GM12872 (cell line): ENCODE data around the gene POLR3E.

Source experiments
- CTCF ChIP-seq: IDR thresholded peaks from 3 replicates; pipeline ENCODE4 v1.5.1; 2011; ENCODE audit warnings: low read depth, mild to moderate bottlenecking, low read length, moderate library complexity; ENCODE audit not compliant: insufficient read depth

Gene POLR3E

DNA sequence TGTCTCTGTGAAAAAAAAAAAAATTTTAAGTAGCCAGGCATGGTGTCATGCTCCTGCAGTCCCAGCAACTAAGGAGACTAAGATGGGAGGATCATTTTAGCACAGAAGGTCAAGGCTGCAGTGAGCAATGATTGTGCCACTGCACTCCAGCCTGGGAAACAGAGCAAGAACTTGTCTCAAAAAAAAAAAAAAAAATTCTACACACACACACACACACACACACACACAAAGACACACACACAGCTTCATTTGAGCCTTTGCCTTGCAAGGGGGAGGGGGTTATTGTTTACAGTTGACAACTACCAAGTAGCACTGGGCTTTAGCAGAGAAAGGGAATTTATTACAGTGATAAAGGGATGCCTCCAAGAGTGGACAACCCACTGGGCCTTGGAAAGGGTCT lies 4.9 kb upstream of the POLR3E start:
- no peak for TF ChIP-seq CTCF

DNA sequence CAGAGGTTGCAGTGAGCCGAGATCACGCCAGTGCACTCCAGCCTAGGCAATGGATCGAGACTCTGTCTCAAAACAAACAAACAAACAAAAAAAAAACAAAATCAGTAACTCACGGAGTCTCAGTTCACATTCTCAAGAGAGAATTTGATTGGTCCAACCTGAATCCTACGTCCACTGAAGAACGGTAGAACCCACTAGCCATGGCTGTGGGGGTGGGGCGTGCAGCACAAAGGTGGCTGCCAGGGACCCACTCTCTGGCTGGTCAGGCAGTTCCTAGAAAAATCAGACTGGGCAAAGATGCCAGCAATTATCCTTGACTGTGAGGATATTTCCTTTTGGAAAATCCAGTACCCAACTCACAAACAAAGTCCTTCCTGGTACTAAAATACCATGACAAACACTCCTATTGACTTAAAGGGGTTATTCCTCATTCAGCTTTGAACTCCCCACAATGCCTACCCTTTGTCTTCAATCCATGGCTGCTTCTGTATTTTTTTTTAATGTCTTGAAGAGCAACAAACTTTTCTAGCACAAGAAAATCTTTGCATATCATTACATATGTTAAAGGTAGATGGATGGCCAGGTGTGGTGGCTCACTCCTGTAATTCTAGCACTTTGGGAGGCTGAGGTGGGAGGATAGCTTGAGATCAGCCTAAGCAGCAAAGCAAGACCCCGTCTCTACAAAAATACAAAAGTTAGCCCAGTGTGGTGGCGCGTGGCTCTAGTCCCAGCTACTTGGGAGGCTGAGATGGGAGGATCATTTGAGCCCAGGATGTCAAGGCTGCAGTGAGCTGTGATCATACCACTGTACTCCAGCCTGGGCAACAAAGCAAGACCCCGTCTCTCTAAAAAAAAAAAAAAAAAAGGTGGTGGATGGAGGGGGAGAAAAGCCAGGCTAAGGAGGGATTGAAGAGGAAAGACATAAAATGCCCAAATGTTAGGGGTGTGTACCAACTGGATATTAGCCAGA lies 3.8 kb upstream of the POLR3E start:
- TF ChIP-seq CTCF: no peak

- TF ChIP-seq CTCF: no peak
Measured at GRCh38 chr16:22296225-22297113, 740 bp upstream of the POLR3E start.

DNA sequence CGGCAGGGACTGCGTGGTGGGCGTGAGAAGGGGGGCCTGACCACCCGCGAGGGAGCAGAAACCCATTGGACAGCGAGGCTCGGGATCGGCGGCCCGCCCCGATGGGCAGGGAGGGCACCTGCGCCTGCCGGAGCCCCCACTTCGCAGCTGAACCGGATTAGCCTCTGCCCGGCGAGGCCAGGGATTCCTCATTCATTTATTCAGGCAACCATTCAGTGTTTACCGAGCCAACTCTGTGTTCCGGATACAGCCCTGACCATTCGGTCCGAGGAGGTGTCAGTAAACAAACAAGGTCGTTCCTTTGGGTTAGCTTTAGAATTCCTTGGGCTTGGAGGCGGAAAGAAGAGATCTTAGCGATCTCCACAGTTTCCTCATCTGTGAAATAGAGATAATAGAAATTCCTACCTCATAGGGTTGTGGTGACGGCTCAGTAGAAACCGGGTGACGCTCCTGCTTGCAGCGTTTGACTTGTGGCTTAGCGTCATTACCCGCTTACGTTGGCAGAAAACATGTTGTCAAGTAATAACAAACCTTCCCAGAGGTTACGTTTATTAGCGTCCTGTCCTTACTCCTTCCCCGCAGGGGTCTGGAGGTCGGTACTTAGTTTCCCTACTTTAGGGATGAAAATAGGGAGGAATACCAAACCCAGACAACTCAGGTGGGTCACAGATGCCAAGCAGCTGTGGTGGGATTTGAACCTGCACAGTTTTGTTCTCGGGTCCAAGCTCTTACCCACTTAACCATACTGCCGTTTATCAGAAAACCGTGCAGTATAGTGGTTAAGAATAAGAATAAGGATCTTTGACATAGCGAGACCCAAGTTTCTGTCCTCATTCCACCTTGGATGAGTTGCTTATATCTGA lies 893 bp downstream of the POLR3E start:
- no peak for TF ChIP-seq CTCF

- no peak for TF ChIP-seq CTCF
Measured at GRCh38 chr16:22299036-22299435, 1.8 kb downstream of the POLR3E start.

DNA sequence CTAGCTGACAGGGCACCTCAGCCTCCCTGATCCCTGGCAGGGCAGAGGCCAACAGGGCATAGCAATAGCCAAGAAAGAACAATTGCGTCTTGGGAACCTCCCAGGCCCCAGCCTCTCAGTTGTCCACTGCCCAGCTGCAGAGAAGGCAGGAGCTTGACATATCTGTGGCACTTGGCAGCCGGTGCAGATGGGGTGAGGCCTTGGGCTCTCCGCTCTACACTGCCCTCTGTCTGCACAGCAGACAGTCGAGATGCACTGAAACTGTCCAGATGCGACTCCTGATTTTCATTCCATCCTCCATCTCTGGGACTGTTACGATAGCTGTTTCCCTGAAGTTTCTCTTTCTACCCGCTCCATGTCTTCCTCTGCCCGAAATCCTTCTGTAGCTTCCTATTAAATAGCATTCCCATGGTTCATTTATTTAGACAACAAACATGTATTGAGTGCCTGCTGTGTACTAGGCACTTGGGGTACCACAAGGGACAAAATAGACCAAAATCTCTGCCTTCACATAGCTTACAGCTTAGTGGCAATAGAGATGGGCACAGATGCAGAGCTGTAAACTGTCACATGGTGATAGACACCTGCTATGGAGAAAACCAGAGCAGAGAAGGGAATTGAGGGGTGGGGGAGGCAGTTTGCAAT lies 3.3 kb downstream of the POLR3E start:
- peak; percentile 77 for TF ChIP-seq CTCF
